ENCODE results near the gene CSKMT. TPM values are rescaled to one million over a fixed set of nuclear protein-coding genes. Genes with fewer than 3 reads are reported as not detected.
"Not testable (repeated sequence)": the region's sequence is repeated elsewhere in the genome, so short reads cannot be mapped to it uniquely, and the experiment has no call there.

CSKMT gene
- polyA plus RNA-seq, 1 donor from 2014 or later, result 6.3 TPM

DNA sequence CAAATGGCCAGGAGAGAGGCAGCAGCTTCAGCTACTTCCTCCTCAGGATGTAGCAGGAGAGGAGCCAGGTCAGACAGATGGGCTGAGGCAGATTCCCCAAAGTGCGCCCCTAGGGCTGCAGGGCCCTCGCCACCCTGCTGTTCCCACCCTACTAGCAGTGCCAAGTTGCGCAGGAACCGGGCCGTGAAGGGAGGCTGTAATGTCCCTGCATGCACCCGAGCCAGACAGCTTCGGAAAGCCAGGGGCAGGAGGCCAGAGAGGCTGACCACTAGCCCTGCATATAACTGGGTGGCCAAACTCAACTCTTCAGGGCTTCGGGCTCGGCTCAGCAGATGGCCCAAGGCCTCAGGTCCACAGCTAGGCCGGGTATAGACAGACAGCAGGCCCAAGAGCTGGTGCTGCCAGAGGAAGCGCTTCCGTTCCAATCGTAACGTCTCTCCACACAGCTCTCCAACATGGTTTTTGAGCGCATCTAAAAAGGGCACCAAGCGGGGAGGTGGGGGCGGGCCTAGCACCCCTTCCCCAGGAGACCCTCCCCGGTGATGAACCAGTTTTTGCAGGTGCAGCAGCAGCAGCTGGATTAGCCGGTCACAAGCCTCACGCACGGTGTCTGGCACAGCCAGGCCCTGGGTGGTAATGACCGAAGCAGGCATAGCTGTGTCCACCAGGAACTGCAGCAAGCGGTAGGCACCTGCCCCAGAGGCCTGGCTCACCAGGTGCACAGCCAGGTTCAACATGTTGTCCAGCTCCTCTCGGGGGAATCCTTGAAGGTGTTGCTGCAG is 16.7 kb upstream of the CSKMT start:
- H3K9me3 Mint-ChIP-seq, result no peaks in the 10 kb centered on the region
- H3K36me3 Mint-ChIP-seq, result no peaks in the 10 kb centered on the region
- H3K27ac Mint-ChIP-seq, result peak overlapping the region in 1 of 3 donors; percentile 68
- H3K4me3 Mint-ChIP-seq, result peak overlapping the region in 1 of 4 donors; percentile 72
- H3K4me1 Mint-ChIP-seq, result peaks cover 15 to 21% (median 18%) of the 10 kb centered on the region in 3 donors
- H3K27me3 Mint-ChIP-seq, result no peaks in the 10 kb centered on the region

DNA sequence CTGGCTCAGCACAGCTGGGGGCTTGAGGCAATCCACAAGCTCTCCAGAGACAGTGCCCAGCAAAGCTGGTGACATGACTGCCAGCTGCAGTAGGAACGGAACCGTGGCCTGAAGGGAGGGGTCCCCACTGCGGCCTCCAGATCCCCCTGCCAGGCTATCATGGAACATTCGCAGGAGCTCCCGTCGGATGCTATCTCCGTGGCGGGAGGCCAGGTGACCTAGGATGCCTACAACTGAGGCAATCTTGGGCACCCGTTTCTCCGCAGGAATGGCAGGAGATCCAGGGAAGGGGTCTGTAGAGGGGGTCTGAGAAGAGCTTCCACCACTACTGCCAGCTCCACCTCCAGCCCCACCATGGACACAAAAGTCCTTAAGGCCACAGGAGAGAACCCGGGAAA is 16.1 kb upstream of the CSKMT start:
- Mint-ChIP-seq H3K27me3 (no peaks in the 10 kb centered on the region), H3K4me3 (peak overlapping the region in 2 of 4 donors; percentile 68 to 72), H3K36me3 (no peaks in the 10 kb centered on the region), H3K4me1 (peaks cover 17 to 21% (median 18%) of the 10 kb centered on the region in 3 donors), H3K27ac (peak overlapping the region in 2 of 3 donors; percentile 39 to 64), H3K9me3 (no peaks in the 10 kb centered on the region)

DNA sequence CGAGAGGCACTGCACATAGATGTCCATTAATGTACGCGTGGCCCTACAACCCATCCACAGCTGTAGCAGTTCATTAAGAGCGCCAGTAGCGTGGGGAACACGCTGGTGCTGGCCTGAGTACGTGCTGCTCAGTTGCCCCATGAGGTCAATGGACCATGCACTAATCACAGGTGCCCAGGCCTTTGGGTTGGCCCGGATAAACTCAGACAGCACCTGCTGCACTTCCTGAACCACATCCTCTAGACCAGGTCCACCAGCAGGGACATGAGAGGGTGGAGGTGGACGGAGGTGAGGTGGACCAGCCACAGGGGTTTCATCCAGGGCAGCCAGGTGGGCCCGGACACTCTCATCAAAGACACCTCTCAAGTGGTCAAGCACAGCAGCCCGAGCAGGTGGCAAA is 15.6 kb upstream of the CSKMT start:
- Mint-ChIP-seq H3K27me3 (no peaks in the 10 kb centered on the region), H3K27ac (peak overlapping the region in 1 of 3 donors; percentile 64), H3K36me3 (no peaks in the 10 kb centered on the region), H3K4me3 (peak overlapping the region in 2 of 4 donors; percentile 68 to 72), H3K4me1 (peaks cover 17 to 22% (median 18%) of the 10 kb centered on the region in 3 donors), H3K9me3 (no peaks in the 10 kb centered on the region)

DNA sequence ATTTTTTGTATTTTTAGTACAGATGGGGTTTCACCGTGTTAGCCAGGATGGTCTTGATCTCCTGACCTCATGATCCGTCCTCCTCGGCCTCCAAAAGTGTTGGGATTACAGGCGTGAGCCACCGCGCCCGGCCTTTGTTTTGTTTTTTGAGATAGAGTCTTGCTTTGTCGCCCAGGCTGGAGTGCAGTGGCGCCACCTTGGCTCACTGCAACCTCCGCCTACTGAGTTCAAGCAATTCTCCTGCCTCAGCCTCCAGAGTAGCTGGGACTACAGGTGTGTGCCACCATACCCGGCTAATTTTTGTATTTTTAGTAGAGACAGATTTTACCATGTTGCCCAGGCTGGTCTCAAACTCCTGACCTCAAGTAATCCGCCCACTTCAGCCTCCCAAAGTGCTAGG is 14.8 kb upstream of the CSKMT start:
- not testable (repeated sequence) for H3K9me3 Mint-ChIP-seq, H3K27ac Mint-ChIP-seq, H3K27me3 Mint-ChIP-seq, H3K36me3 Mint-ChIP-seq
- H3K4me3 Mint-ChIP-seq, result peak overlapping the region in 1 of 4 donors; percentile 66
- peaks cover 15 to 18% (median 17%) of the 10 kb centered on the region in 3 donors for H3K4me1 Mint-ChIP-seq

DNA sequence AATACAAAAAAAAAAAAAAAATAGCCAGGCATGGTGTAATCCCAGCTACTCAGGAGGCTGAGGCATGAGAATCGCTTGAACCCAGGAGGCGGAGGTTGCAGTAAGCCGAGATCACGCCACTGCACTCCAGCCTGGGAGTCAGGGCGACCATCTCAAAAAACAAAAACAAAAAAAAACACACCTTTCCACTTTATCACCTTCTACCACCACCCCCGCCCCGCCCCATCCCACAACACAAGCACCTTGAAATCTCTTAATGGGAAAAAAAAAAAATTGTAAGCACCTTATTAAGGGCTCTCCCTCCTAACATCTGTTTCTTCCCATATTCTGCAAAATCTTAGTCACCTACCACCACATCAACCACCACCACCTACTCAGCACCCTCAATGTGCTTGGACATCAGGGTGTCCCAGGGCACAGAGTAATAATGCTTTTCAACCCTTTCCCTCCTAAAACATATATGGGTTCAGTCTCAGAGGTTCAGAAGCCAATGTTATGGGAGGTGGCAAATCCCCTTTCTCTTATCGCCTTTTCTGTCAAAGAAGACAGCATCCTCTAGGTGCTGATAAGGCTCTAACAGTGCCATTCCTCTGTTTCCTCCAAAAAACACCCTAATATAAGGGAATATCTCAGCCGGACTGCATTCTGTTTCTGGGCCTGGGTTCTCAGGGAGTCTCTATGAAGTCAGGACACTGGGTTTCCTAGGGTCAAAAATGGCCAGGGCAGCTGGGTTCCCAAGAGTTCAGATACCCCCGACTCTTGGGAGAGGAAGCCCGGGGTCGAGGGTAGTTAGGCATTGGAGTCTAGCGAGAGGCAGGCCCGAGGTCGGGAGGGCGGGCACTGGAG is 12.7 kb upstream of the CSKMT start:
- peak overlapping the region; percentile 92 to 100 (median 98) for H3K27ac Mint-ChIP-seq
- H3K4me3 Mint-ChIP-seq, result peak overlapping the region; percentile 91 to 99 (median 96)
- H3K9me3 Mint-ChIP-seq, result no peaks in the 10 kb centered on the region
- H3K36me3 Mint-ChIP-seq, result no peaks in the 10 kb centered on the region
- H3K27me3 Mint-ChIP-seq, result no peaks in the 10 kb centered on the region
- H3K4me1 Mint-ChIP-seq, result peaks cover 11 to 12% (median 11%) of the 10 kb centered on the region in 3 donors

DNA sequence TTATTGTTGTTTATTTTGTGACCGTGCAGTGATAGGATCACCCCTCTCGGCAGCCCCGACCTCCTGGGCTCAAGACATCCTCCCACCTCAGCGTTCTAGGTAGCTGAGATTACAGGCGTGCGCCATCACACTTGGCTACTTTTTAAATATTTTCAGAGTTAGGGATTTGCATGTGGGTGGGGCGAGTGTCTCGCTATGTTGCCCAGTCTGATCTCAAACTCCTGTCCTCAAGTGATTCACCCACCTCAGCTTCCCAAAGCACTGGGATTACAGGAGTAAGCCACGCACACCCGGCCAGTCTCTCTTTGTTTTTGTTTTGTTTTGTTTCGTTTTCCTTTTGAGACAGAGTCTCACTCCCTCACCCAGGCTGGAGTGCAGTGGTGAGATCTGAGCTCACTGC is 10.8 kb upstream of the CSKMT start:
- peak overlapping the region; percentile 89 to 99 (median 90) for H3K4me3 Mint-ChIP-seq

DNA sequence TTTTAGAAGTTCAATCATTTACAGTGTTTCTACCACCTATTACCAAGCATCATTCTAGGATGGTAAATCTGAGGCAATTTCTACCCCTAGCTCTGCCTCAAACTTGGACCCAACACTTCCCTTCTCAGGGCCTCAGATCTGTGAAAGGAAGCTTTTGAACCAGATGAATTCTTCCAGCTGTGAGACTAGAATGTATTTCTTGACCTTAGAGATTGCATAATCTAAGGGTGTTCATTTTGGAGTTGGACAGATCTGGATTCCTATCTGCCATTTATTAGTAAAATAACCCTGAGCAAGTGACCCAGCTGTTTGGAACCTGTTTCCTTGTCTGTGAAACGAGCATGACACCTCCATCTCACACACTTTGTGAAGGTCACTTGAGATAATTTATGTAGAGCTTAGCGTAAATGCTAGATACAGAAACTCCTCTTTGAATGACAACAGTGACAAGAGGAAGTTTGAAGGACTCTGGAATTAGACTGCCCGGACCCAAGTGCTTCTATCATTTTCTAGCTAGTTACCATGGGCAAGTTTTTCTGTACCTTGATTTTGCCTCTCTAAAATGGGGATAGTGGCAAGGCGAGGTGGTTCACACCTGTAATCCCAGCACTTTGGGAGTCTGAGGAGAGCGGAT is 8.2 kb upstream of the CSKMT start:
- Mint-ChIP-seq H3K36me3 (no peaks in the 10 kb centered on the region), H3K4me1 (peaks cover 7 to 11% (median 9%) of the 10 kb centered on the region in 3 donors), H3K9me3 (no peaks in the 10 kb centered on the region), H3K27me3 (no peaks in the 10 kb centered on the region), H3K4me3 (peak overlapping the region in 1 of 4 donors; percentile 70), H3K27ac (peak overlapping the region in 1 of 3 donors; percentile 52)

More for the DNA sequence above, 10.8 kb upstream of the CSKMT start:
- H3K27me3 Mint-ChIP-seq, result no peaks in the 10 kb centered on the region
- H3K27ac Mint-ChIP-seq, result peak overlapping the region in 2 of 3 donors; percentile 81 to 100
- H3K9me3 Mint-ChIP-seq, result no peaks in the 10 kb centered on the region
- peaks cover 11 to 12% (median 11%) of the 10 kb centered on the region in 3 donors for H3K4me1 Mint-ChIP-seq
- H3K36me3 Mint-ChIP-seq, result no peaks in the 10 kb centered on the region

DNA sequence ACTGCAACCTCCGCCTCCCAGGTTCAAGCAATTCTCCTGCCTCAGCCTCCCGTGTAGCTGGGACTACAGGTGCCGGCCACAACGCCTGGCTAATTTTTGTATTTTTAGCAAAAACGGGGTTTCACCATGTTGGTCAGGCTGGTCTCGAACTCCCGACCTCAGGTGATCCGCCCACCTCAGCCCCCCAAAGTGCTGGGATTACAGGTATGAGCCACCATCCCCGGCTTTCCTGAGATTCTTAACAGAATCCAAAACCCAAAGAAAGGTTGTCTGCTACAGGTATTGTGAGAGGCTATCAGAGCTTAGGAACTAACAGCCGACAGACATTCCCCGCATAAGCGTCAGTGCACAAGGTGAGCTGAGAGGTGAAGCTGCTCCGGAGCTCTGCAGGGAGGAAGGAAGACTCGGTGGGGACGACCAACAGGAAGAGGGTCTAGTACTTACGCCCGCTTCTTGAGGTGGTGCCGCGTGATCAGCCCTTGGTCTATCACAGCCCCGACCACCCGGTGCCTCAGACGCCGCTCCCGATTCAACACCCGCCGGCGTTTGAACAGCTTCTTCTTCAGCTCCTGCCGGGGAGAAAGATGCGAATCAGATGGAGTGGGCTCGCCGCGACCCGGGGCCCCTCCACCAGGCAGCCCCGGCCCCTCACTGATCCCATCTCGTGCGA is 572 bp upstream of the CSKMT start:
- H3K4me3 Mint-ChIP-seq, result peak overlapping the region; percentile 96 to 99 (median 98)
- peak overlapping the region; percentile 95 to 98 (median 98) for H3K27ac Mint-ChIP-seq
- no peaks in the 10 kb centered on the region for H3K9me3 Mint-ChIP-seq
- H3K4me1 Mint-ChIP-seq, result peaks cover 21 to 24% (median 22%) of the 10 kb centered on the region in 3 donors
- no peaks in the 10 kb centered on the region for H3K27me3 Mint-ChIP-seq
- no peaks in the 10 kb centered on the region for H3K36me3 Mint-ChIP-seq

DNA sequence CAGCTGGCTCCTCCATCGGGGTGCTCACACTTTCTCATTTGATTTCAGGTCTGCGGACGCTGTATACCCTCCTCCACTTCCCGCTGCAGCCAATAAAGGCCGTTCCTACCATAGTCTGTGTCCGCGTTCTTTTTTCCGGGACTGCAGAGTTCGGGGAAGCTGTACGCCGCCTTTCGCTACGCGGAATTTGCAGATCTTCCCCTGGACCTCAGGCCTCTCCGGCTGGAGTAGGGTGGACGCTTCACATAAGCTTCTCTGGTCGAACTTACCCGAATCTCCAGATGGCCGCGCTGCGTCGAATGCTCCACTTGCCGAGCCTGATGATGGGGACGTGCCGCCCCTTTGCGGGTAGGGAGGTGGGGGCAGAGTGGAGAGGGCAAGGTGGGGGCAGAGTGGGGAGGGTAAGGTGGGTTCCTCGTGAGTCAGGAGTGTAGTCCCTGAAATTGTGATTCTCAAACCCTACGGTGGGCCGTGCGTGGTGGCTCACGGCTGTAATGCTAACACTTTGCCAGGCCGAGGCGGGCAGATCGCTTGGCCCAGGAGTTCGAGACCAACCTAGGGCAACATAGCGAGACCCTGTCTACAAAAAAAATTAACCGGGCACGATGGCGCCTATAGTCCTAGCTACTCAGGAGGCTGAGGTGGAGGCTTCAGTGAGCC is 617 bp downstream of the CSKMT start:
- Mint-ChIP-seq H3K27ac (peak overlapping the region; percentile 95 to 98 (median 98)), H3K4me1 (peaks cover 22 to 27% (median 25%) of the 10 kb centered on the region in 3 donors), H3K4me3 (peak overlapping the region; percentile 96 to 99 (median 98)), H3K36me3 (no peaks in the 10 kb centered on the region), H3K27me3 (no peaks in the 10 kb centered on the region), H3K9me3 (no peaks in the 10 kb centered on the region)

DNA sequence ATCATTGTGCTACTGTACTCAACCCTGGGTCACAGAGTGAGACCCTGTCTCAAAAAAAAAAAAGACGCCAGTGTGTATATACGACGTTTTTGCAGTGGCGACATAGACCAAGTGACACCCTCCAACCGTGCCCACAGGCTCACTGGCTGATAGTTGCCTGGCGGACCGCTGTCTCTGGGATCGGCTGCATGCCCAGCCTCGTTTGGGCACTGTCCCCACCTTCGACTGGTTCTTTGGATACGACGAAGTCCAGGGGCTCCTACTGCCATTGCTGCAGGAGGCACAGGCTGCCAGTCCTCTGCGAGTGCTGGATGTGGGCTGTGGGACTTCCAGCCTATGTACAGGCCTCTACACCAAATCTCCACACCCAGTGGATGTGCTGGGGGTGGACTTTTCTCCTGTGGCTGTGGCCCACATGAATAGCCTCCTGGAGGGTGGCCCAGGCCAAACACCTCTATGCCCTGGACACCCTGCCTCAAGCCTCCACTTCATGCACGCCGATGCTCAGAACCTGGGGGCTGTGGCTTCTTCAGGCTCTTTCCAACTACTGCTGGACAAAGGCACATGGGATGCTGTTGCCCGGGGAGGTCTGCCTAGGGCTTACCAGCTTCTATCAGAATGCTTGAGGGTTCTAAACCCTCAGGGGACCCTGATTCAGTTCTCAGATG is 1.3 kb downstream of the CSKMT start:
- Mint-ChIP-seq H3K36me3 (no peaks in the 10 kb centered on the region), H3K4me1 (peaks cover 27 to 29% (median 29%) of the 10 kb centered on the region in 3 donors), H3K9me3 (no peaks in the 10 kb centered on the region), H3K27ac (peak overlapping the region; percentile 46 to 98 (median 98)), H3K27me3 (no peaks in the 10 kb centered on the region), H3K4me3 (peak overlapping the region; percentile 96 to 99 (median 98))

DNA sequence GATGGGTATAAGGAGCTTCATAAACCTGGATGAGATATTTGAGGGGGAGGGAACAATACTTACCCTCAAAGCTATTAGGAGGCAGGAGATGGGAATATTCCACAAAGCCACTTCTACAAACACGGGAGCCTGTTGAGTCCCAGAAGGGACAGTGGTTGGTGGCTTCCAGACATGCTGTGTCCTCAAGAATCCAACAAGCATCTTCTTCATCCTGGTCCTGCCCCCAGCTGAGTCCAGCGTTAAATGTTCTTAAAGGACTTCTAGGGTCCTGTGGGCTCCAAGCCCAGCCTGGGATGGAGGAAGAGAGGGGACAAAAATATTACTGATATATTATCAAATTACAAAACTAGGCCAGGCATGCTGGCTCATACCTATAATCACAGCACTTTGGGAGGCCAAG is 2.3 kb downstream of the CSKMT start:
- Mint-ChIP-seq H3K4me1 (peaks cover 31 to 34% (median 34%) of the 10 kb centered on the region in 3 donors), H3K4me3 (peak overlapping the region in 3 of 4 donors; percentile 63 to 99 (median 98)), H3K27ac (peak overlapping the region in 2 of 3 donors; percentile 98), H3K36me3 (no peaks in the 10 kb centered on the region), H3K27me3 (no peaks in the 10 kb centered on the region), H3K9me3 (no peaks in the 10 kb centered on the region)

DNA sequence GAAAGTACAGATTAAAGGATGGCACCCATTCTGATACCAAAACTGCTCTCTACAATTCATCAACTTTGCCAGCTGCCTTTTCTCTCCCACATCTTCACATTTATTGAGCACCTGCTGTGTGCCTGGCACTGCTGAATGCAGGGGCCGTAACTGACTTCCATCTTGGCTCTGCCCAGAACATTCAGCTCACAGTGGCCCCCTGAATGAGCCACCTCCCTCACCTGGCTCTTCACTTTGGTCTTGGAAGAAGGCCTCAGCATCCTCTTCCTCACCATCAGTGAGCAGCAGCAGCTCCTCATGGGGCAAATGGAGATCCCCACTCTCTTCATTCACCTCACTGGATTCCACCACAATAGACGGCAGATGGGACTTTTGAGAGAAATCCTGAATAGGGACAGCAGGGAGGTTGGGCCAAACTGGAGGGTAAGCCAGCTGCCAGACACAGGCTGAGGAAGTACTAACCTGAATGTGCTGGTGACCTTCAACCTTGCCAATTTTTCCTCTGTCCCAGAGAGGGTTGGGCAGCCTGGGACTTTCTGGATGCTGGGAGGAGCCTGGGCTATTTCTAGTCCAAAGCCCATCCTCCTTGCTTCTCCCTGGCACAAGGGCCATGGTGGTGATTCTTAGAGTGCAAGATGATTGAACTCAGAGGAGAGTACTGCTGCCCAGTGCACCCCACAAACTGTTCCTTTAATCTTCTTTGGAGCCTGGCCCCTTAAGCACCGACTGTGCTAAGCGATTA is 4.5 kb downstream of the CSKMT start:
- no peaks in the 10 kb centered on the region for H3K36me3 Mint-ChIP-seq
- peak overlapping the region in 3 of 4 donors; percentile 83 to 100 (median 98) for H3K4me3 Mint-ChIP-seq

DNA sequence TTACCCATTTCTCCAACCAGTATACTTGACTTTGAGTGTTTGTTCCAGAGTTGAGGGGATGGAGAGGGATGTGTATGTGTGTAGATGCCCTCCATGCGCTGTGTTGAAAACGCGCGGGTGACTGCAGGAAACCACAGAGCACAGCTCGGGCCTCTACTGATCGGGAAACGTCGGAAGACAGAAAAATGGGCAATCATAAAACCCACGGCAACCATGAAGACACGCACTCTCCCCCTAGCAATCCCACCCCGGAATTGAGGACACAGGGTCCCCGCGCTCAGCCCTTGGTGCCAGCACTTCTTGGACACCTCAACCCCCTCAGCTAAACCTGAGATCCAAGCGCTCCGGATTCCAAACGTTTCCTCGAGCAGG is 6.1 kb downstream of the CSKMT start:
- peak overlapping the region; percentile 98 to 100 (median 100) for H3K4me3 Mint-ChIP-seq
- no peaks in the 10 kb centered on the region for H3K9me3 Mint-ChIP-seq
- peaks cover 21 to 34% (median 28%) of the 10 kb centered on the region in 3 donors for H3K4me1 Mint-ChIP-seq
- H3K27ac Mint-ChIP-seq, result peak overlapping the region; percentile 94 to 99 (median 99)
- peaks cover 2% of the 10 kb centered on the region for H3K36me3 Mint-ChIP-seq
- no peaks in the 10 kb centered on the region for H3K27me3 Mint-ChIP-seq

More for the DNA sequence above, 4.5 kb downstream of the CSKMT start:
- Mint-ChIP-seq H3K27ac (peak overlapping the region in 2 of 3 donors; percentile 37 to 86), H3K9me3 (no peaks in the 10 kb centered on the region), H3K4me1 (peaks cover 29 to 32% (median 31%) of the 10 kb centered on the region in 3 donors), H3K27me3 (no peaks in the 10 kb centered on the region)

All from IgD-negative memory B cell (primary cell).